HG02571 (cell line): ENCODE data around the gene KLHL40.

Source experiments
- ATAC-seq: cut with Tn5 transposase; IDR thresholded peaks from one replicate; pipeline ENCODE4 v1.9.1; 2021; ENCODE audit warnings: mild to moderate bottlenecking, moderate library complexity; ENCODE audit not compliant: unreplicated experiment

KLHL40 gene

GRCh38 chr3:42702066-42702951 lies 17.0 kb downstream of the KLHL40 start, which contains the start of gene HHATL:
TSS of gene HHATL (minus strand) at chr3:42702798. CDS start at chr3:42700826, 1,972 bp downstream.
- no peak for ATAC-seq

GRCh38 chr3:42702982-42703694 lies 17.8 kb downstream of the KLHL40 start:
- ATAC-seq, result no peak

- ATAC-seq, result no peak
Measured at GRCh38 chr3:42703695-42704025, 18.3 kb downstream of the KLHL40 start.

- no peak for ATAC-seq
Measured at GRCh38 chr3:42704136-42704841, 19.0 kb downstream of the KLHL40 start.

GRCh38 chr3:42705058-42705767 lies 19.9 kb downstream of the KLHL40 start:
- ATAC-seq, result no peak

- ATAC-seq, result no peak
Measured at GRCh38 chr3:42705962-42706585, 20.7 kb downstream of the KLHL40 start.

GRCh38 chr3:42706721-42707619 lies 21.6 kb downstream of the KLHL40 start:
- no peak for ATAC-seq

GRCh38 chr3:42707620-42708355 lies 22.5 kb downstream of the KLHL40 start:
- no peak for ATAC-seq

GRCh38 chr3:42708611-42709151 lies 23.3 kb downstream of the KLHL40 start:
- no peak for ATAC-seq

- no peak for ATAC-seq
Measured at GRCh38 chr3:42709621-42710020, 24.3 kb downstream of the KLHL40 start.

GRCh38 chr3:42710323-42711021 lies 25.1 kb downstream of the KLHL40 start:
- ATAC-seq, result no peak

- no peak for ATAC-seq
Measured at GRCh38 chr3:42711491-42712343, 26.4 kb downstream of the KLHL40 start.

- no peak for ATAC-seq
Measured at GRCh38 chr3:42712344-42712648, 27.0 kb downstream of the KLHL40 start.

GRCh38 chr3:42712688-42713372 lies 27.5 kb downstream of the KLHL40 start:
- ATAC-seq, result no peak

GRCh38 chr3:42713747-42714146 lies 28.4 kb downstream of the KLHL40 start:
- ATAC-seq, result no peak

- no peak for ATAC-seq
Measured at GRCh38 chr3:42714171-42714852, 29.0 kb downstream of the KLHL40 start.
